HepG2 (cell line): ENCODE measurements around the gene ZC3H8. TPM values are rescaled to one million over a fixed set of nuclear protein-coding genes. Genes with fewer than 3 reads are reported as not detected.

ENCODE experiments used
- ATAC-seq: fragments of 200-7000 bp; cut with Tn5 transposase; 3 replicates; pipeline ENCODE4 v1.9.1; 2020; ENCODE audit warnings: mild to moderate bottlenecking, moderate library complexity
- BruUV-seq: library from RNA; stranded (reverse); fragments of 400-500 nt; replicated peaks from 2 replicates; lab custom pipeline; 2021; lab: Mats Ljungman, UMichigan
- CTCF ChIA-PET: fragments of 300-600 bp; formaldehyde crosslinking; extraction: SDS; loops from one replicate; lab custom pipeline; 2021; ENCODE audit warnings: low total read pairs, inconsistent platforms, low intra/inter-chr PET ratio; lab: Yijun Ruan, JAX
- POLR2A ChIA-PET: fragments of 350-600 bp; sonication (Branson Sonifier 250); formaldehyde crosslinking; loops from one replicate; lab custom pipeline; 2020; ENCODE audit warnings: antibody characterized with exemption, inconsistent platforms; lab: Yijun Ruan, JAX
- DNase-seq: peaks from one replicate; pipeline ENCODE4 v3.0.0-alpha.2; 2015; ENCODE audit warnings: low spot score
- FAIRE-seq: peaks from 3 replicates; lab custom pipeline; 2011; peaks lifted over from hg19 to GRCh38; lab: Jason Lieb, UNC
- H2AFZ ChIP-seq: one replicate; pipeline ENCODE4 v1.6.1; 2011; ENCODE audit warnings: low read length, inconsistent platforms
- H3K27ac ChIP-seq: fragments of 300-600 bp; 3 replicates; pipeline ENCODE4 v1.8.0; 2011; ENCODE audit warnings: mixed run types, mild to moderate bottlenecking, mixed read lengths, low read length, inconsistent platforms; ENCODE audit not compliant: insufficient read depth; ENCODE audit errors: extremely low read length
- H3K27me3 ChIP-seq, 2 experiments: fragments of 200-600 bp in 1 of 2; 2 replicates in 1 of 2; 3 replicates in 1 of 2; pipeline versions ENCODE4 v1.6.0 to v1.8.0; 2011; ENCODE audit warnings: low read length in 2 of 2, mild to moderate bottlenecking in 2 of 2, moderate library complexity in 2 of 2, inconsistent platforms in 1 of 2; ENCODE audit not compliant: insufficient read depth in 2 of 2, control insufficient read depth in 1 of 2
- H3K36me3 ChIP-seq, 2 experiments: fragments of 200-600 bp in 1 of 2; replicated peaks in 1 of 2; 2 replicates in 1 of 2; 3 replicates in 1 of 2; pipeline versions ENCODE4 v1.5.1 to v1.8.0; 2011; ENCODE audit warnings: low read length in 2 of 2, inconsistent platforms in 1 of 2; ENCODE audit not compliant: insufficient read depth in 2 of 2, control insufficient read depth in 1 of 2
- H3K4me1 ChIP-seq: 2 replicates; pipeline ENCODE4 v1.5.1; 2012; ENCODE audit warnings: low read length, inconsistent platforms; ENCODE audit not compliant: insufficient read depth
- H3K4me2 ChIP-seq: 2 replicates; pipeline ENCODE4 v1.6.0; 2011; ENCODE audit warnings: low read depth, low read length, inconsistent platforms
- H3K4me3 ChIP-seq, 3 experiments: fragments of 200-600 bp in 1 of 3; sonication (generic), shearing (Covaris generic) in 1 of 3; replicated peaks in 1 of 3; 2 replicates each; pipeline ENCODE4 v1.5.1; 2011 to 2016; ENCODE audit warnings: low read length in 3 of 3, inconsistent platforms in 2 of 3, low read depth in 2 of 3, mild to moderate bottlenecking in 2 of 3, control low read depth in 1 of 3, mixed read lengths in 1 of 3; ENCODE audit not compliant: insufficient read depth in 1 of 3
- H3K79me2 ChIP-seq: one replicate; pipeline ENCODE4 v1.6.1; 2011; ENCODE audit warnings: low read length, inconsistent platforms; ENCODE audit not compliant: insufficient read depth
- H3K9ac ChIP-seq: 2 replicates; pipeline ENCODE4 v1.6.0; 2011; ENCODE audit warnings: mild to moderate bottlenecking, low read depth, low read length, inconsistent platforms; ENCODE audit not compliant: insufficient read depth
- H3K9me3 ChIP-seq: 2 replicates; pipeline ENCODE4 v1.5.1; 2012; ENCODE audit warnings: mild to moderate bottlenecking, low read length
- H4K20me1 ChIP-seq: 2 replicates; pipeline ENCODE4 v1.6.0; 2011; ENCODE audit warnings: inconsistent platforms, mild to moderate bottlenecking, low read length, moderate library complexity; ENCODE audit not compliant: insufficient read depth
- EEA1 ChIP-seq: sonication (generic); formaldehyde crosslinking; IDR thresholded peaks from 2 replicates; pipeline ENCODE4 v1.5.1; 2020; ENCODE audit warnings: mild to moderate bottlenecking, missing genetic modification reagents, borderline replicate concordance
- HNRNPK ChIP-seq: fragments of 200-400 bp; formaldehyde crosslinking; IDR thresholded peaks from 2 replicates; pipeline ENCODE4 v1.6.1; 2018; ENCODE audit warnings: low read length, low read depth, moderate library complexity, mild to moderate bottlenecking; ENCODE audit not compliant: poor library complexity, severe bottlenecking
- HOXA7 ChIP-seq: sonication (generic); formaldehyde crosslinking; IDR thresholded peaks from 2 replicates; pipeline ENCODE4 v1.8.1; 2022; ENCODE audit warnings: mild to moderate bottlenecking, missing genetic modification reagents, moderate library complexity
- ZKSCAN5 ChIP-seq: sonication (generic); formaldehyde crosslinking; IDR thresholded peaks from 2 replicates; pipeline ENCODE4 v1.5.1; 2020; ENCODE audit warnings: mild to moderate bottlenecking, missing genetic modification reagents
- ZNF782 ChIP-seq: sonication (generic); formaldehyde crosslinking; IDR thresholded peaks from 2 replicates; pipeline ENCODE4 v1.4.0; 2020; ENCODE audit warnings: missing genetic modification reagents, mild to moderate bottlenecking, borderline replicate concordance
- WGBS: methylation state at CpG from one replicate; pipeline ENCODE4 v1.1.6; 2017; ENCODE audit warnings: low lambda C conversion rate; 5-methylcytosine and 5-hydroxymethylcytosine counted together
- in situ Hi-C: cut with HindIII; loops from 2 replicates; pipeline ENCODE4 v1.10.0; 2017; ENCODE audit warnings: low pct_unique_long_range_greater_than_20kb; ENCODE audit not compliant: extremely low pct_ligation_motif_present
- intact Hi-C: fragments of 100-400 bp; cut with micrococcal nuclease; formaldehyde crosslinking; loops from one replicate; pipeline ENCODE4 v1.10.0; 2022; ENCODE audit not compliant: unreplicated experiment
- polyA plus RNA-seq, 8 experiments: library from polyadenylated mRNA; depleted of rRNA in 3 of 8; stranded (reverse) in 7 of 8; unstranded in 1 of 8; fragments of >200 nt; fragmentation: Illumina TruSeq in 4 of 8; extraction: Trizol in 4 of 8; gene quantifications; 2 replicates each; pipeline versions ENCODE4 v1.2.1 to v1.2.3, GENCODE V29; 2011 to 2016; ENCODE audit warnings: low read depth in 4 of 8, missing spikeins in 1 of 8, mixed read lengths in 1 of 8; ENCODE audit not compliant: insufficient read depth in 1 of 8
- total RNA-seq, 5 experiments: library from RNA; depleted of rRNA; stranded (reverse); fragments of >200 nt; fragmentation: Illumina TruSeq; extraction: Trizol; gene quantifications; 2 replicates each; pipeline ENCODE4 v1.2.3, GENCODE V29; 2016; ENCODE audit warnings: low read depth in 1 of 5
- TF ChIP-seq, protein P1 (sequence below): sonication (generic); formaldehyde crosslinking; IDR thresholded peaks from 2 replicates; pipeline ENCODE4 v1.4.0; 2020; ENCODE audit warnings: missing genetic modification reagents

The ZC3H8 gene
- total and polyA plus RNA-seq, 2 of the 13 experiments (the other 11 are each of a cell fraction or from before 2014, with no cell fraction given), result 4.5 to 17.0 TPM

DNA sequence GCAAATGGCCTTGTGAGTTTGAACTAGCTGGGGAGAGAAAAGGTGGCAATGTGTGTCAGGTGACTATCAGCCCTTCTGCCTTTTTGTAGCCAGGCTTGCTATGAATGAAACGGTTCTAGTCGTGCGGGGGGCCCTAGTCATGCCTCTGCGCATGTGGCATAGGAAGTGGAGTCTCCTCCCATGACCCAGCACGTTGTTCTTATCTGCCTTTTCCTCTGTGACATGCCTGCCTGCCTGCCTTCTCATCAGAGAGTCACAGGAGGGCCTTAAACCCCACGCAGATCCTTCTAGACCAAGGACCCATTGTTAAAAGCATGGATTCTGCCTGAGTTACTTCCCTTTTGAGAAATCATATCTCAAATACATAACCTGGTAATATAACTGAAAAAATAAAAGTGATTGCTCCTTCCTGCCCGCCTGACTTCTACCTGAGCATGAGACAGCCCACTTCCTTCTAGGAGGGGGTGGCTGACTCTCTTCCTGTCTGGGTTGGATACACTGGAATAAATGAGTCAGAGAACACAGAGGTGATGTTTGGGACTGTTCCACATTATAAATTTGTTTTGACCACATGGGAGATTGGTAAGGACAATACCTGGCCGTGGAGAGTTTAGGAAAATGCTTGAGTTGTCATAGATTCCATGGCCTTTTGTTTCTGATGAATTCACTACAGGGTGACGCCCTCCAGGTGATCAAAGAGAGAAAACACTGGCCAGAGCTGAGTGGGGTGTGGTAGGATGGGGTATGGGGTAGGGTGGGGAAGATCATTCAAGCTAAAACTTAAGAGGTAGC is 66.8 kb downstream of the ZC3H8 start:
- CTCF ChIA-PET, result no interaction called here
- no peaks in the 10 kb centered on the region for H3K36me3 ChIP-seq
- no peak overlapping the region for H3K9ac ChIP-seq
- POLR2A ChIA-PET, result no interaction called here
- TF ChIP-seq EEA1 (CRISPR knock-in tag), result no peak
- no peak for TF ChIP-seq ZKSCAN5 (CRISPR knock-in tag)
- TF ChIP-seq HOXA7 (CRISPR knock-in tag), result no peak
- TF ChIP-seq HNRNPK, result peak; percentile 44
- TF ChIP-seq ZNF782, result no peak
- TF ChIP-seq, protein P1, sequence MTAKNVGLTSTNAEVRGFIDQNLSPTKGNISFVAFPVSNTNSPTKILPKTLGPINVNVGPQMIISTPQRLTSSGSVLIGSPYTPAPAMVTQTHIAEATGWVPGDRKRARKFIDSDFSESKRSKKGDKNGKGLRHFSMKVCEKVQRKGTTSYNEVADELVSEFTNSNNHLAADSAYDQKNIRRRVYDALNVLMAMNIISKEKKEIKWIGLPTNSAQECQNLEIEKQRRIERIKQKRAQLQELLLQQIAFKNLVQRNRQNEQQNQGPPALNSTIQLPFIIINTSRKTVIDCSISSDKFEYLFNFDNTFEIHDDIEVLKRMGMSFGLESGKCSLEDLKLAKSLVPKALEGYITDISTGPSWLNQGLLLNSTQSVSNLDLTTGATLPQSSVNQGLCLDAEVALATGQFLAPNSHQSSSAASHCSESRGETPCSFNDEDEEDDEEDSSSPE (CRISPR knock-in tag), result no peak
- TF ChIP-seq, all 625 proteins: peak for 1
- 40% methylated on average over 9 of the region's 9 CpGs for WGBS
- DNase-seq (no peak), ATAC-seq (no peak), FAIRE-seq (no peak)
- no peaks in the 10 kb centered on the region for H4K20me1 ChIP-seq
- no peak overlapping the region for H3K4me2 ChIP-seq
- no peaks in the 10 kb centered on the region for H3K9me3 ChIP-seq
- H3K27ac ChIP-seq, result no peak overlapping the region
- no peaks in the 10 kb centered on the region for H3K4me1 ChIP-seq
- intact Hi-C loops, result no loop called here
- H3K27me3 ChIP-seq, result no peaks in the 10 kb centered on the region
- no peak overlapping the region for H2AFZ ChIP-seq
- no peaks in the 10 kb centered on the region for H3K79me2 ChIP-seq
- H3K4me3 ChIP-seq, result no peak overlapping the region
- BruUV-seq, result no TSS peak
- in situ Hi-C loops, result no loop called here
